Endodermal cell (in vitro differentiated cells): ENCODE data around the gene GHRHR. TPM values are rescaled to one million over a fixed set of nuclear protein-coding genes. Genes with fewer than 3 reads are reported as not detected.

Source experiments
- DNase-seq: peaks from one replicate; pipeline ENCODE4 v3.0.0-alpha.2; 2017
- H3K27ac ChIP-seq: 2 replicates; pipeline ENCODE4 v1.5.1; 2013; ENCODE audit warnings: mild to moderate bottlenecking, low read depth, low read length, moderate library complexity
- H3K27me3 ChIP-seq: 2 replicates; pipeline ENCODE4 v1.6.1; 2013; ENCODE audit warnings: mild to moderate bottlenecking, low read length, moderate library complexity; ENCODE audit not compliant: insufficient read depth, control insufficient read depth, poor library complexity, severe bottlenecking
- H3K36me3 ChIP-seq: 2 replicates; pipeline ENCODE4 v1.7.0; 2013; ENCODE audit warnings: mild to moderate bottlenecking, low read length, moderate library complexity; ENCODE audit not compliant: control insufficient read depth, insufficient read depth
- H3K4me1 ChIP-seq: one replicate; pipeline ENCODE4 v1.7.0; 2013; ENCODE audit warnings: low read length; ENCODE audit not compliant: control insufficient read depth, insufficient read depth
- H3K4me3 ChIP-seq: 2 replicates; pipeline ENCODE4 v1.5.1; 2013; ENCODE audit warnings: mild to moderate bottlenecking, low read length, moderate library complexity
- H3K9ac ChIP-seq: 2 replicates; pipeline ENCODE4 v1.6.1; 2013; ENCODE audit warnings: mild to moderate bottlenecking, low read length, moderate library complexity; ENCODE audit not compliant: poor library complexity, severe bottlenecking; ENCODE audit errors: extremely low read depth
- H3K9me3 ChIP-seq: 2 replicates; pipeline ENCODE4 v1.6.1; 2013; ENCODE audit warnings: mild to moderate bottlenecking, low read length, moderate library complexity; ENCODE audit not compliant: control insufficient read depth
- H3K27ac Mint-ChIP-seq: 2 replicates; pipeline ENCODE4 v1.8.0; 2020; ENCODE audit warnings: mixed read lengths
- H3K27me3 Mint-ChIP-seq: 2 replicates; pipeline ENCODE4 v1.8.0; 2021; ENCODE audit warnings: mild to moderate bottlenecking, mixed read lengths; ENCODE audit not compliant: insufficient read depth
- H3K36me3 Mint-ChIP-seq: 2 replicates; pipeline ENCODE4 v1.8.0; 2020; ENCODE audit warnings: low read depth, mixed read lengths
- H3K4me1 Mint-ChIP-seq: 2 replicates; pipeline ENCODE4 v1.8.0; 2020; ENCODE audit warnings: mixed read lengths
- H3K4me3 Mint-ChIP-seq: 2 replicates; pipeline ENCODE4 v1.8.0; 2020; ENCODE audit warnings: mild to moderate bottlenecking, moderate library complexity, mixed read lengths
- H3K9me3 Mint-ChIP-seq: 2 replicates; pipeline ENCODE4 v1.8.0; 2020; ENCODE audit warnings: mild to moderate bottlenecking, mixed read lengths
- CTCF ChIP-seq: fragments of 200-600 bp; sonication (generic); conservative IDR thresholded peaks from 2 replicates; pipeline ENCODE4 v1.5.0; 2021; ENCODE audit warnings: antibody characterized with exemption, mild to moderate bottlenecking
- WGBS, 2 experiments: methylation state at CpG; one replicate each; pipeline versions ENCODE4 v1.1.5 to v1.1.7; 2013; ENCODE audit warnings: missing lambda C conversion rate in 2 of 2, mixed read lengths in 1 of 2; ENCODE audit not compliant: insufficient coverage in 1 of 2, insufficient read length in 1 of 2; 5-methylcytosine and 5-hydroxymethylcytosine counted together
- total RNA-seq, 2 donors: library from RNA; stranded (reverse); fragmentation: NEBNext Ultra II Directional in 1 of 2; extraction: Animal tissue kit (Norgen Biotek cat#: 25700) in 1 of 2; gene quantifications; 2 replicates in 1 of 2; 3 replicates in 1 of 2; pipeline ENCODE4 v1.2.1, GENCODE V29; 2021

The GHRHR gene
- total RNA-seq, 2 donors from 2014 or later: not detected

- no peak overlapping the region for H3K27ac ChIP-seq
- Mint-ChIP-seq H3K27ac (no peak overlapping the region), H3K9me3 (peaks cover 6% of the 10 kb centered on the region), H3K4me3 (no peak overlapping the region), H3K27me3 (peaks cover 2% of the 10 kb centered on the region), H3K36me3 (no peaks in the 10 kb centered on the region), H3K4me1 (peaks cover 26% of the 10 kb centered on the region)
- peaks cover 6% of the 10 kb centered on the region for H3K4me1 ChIP-seq
- no peak overlapping the region for H3K4me3 ChIP-seq
- no peak overlapping the region for H3K9ac ChIP-seq
- peaks cover 9% of the 10 kb centered on the region for H3K9me3 ChIP-seq
- H3K27me3 ChIP-seq: no peaks in the 10 kb centered on the region
- 75 to 84% methylated on average over 1 to 2 of the region's 2 CpGs for WGBS, 2 experiments
- DNase-seq: no peak
- TF ChIP-seq CTCF: no peak
- no peaks in the 10 kb centered on the region for H3K36me3 ChIP-seq
Measured at GRCh38 chr7:31003097-31003496, 39.3 kb downstream of the GHRHR start.

GRCh38 chr7:31003721-31004120 is 40.0 kb downstream of the GHRHR start:
- DNase-seq: no peak
- Histone ChIP-seq H3K36me3 (no peaks in the 10 kb centered on the region), H3K9ac (no peak overlapping the region), H3K9me3 (peaks cover 9% of the 10 kb centered on the region), H3K4me3 (no peak overlapping the region), H3K27ac (no peak overlapping the region), H3K27me3 (no peaks in the 10 kb centered on the region), H3K4me1 (peaks cover 6% of the 10 kb centered on the region)
- Mint-ChIP-seq H3K4me1 (peaks cover 26% of the 10 kb centered on the region), H3K4me3 (no peak overlapping the region), H3K9me3 (peaks cover 6% of the 10 kb centered on the region), H3K36me3 (no peaks in the 10 kb centered on the region), H3K27me3 (peaks cover 2% of the 10 kb centered on the region), H3K27ac (no peak overlapping the region)
- no peak for TF ChIP-seq CTCF
- WGBS, 2 experiments: 94% methylated on average over 6 of the region's 6 CpGs

GRCh38 chr7:31004393-31004792 is 40.6 kb downstream of the GHRHR start:
- H3K36me3 ChIP-seq: no peaks in the 10 kb centered on the region
- no peak overlapping the region for H3K9ac ChIP-seq
- Mint-ChIP-seq H3K27me3 (peaks cover 2% of the 10 kb centered on the region), H3K27ac (no peak overlapping the region), H3K36me3 (no peaks in the 10 kb centered on the region), H3K4me1 (peaks cover 26% of the 10 kb centered on the region), H3K4me3 (no peak overlapping the region), H3K9me3 (peaks cover 6% of the 10 kb centered on the region)
- TF ChIP-seq CTCF: no peak
- no peak for DNase-seq
- H3K4me3 ChIP-seq: no peak overlapping the region
- H3K9me3 ChIP-seq: peaks cover 9% of the 10 kb centered on the region
- H3K4me1 ChIP-seq: peaks cover 6% of the 10 kb centered on the region
- H3K27me3 ChIP-seq: no peaks in the 10 kb centered on the region
- WGBS, 2 experiments: 84 to 100% methylated on average over 1 of the region's 1 CpG
- H3K27ac ChIP-seq: no peak overlapping the region
